Measurements from ENCODE around the gene ACTG2. TPM values are rescaled to one million over a fixed set of nuclear protein-coding genes. Genes with fewer than 3 reads are reported as not detected.
A peak's percentile ranks its signal among the peaks of the same experiment; 100 is the strongest.

The ACTG2 gene
- total and polyA plus RNA-seq, 7 donors, result 16.9 to 10,290 (median 3,612) TPM

DNA sequence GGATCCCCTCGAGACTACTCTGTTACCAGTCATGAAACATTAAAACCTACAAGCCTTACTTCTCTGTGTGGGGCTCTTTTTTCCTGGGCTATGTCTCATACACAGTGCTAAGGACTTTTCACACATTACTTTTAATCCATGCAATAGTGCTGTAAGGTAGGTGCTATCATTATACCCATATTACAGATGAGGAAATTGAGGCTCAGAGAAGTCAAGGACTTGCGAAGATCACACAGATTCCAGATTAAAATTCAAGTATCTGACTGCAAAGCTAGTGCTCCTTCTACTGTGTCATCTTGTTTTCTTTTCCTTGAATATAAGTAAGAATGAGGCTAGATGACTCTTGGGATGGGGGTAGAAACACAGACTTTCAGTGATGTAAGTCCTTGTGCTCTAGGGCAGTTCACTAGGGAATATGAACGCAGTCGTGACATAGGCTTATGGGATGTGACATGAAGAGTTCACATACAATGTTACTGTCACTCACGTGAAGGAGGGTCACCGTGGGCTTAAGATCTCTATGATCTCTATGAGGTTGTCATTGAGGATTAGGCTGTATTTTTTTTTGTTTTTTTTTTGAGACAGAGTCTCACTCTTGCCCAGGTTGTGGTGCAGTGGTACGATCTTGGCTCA is 26.9 kb downstream of the ACTG2 start:
- Histone ChIP-seq H3K27ac (peak overlapping the region; percentile 26 to 99 (median 82)), H3K4me1 (no peaks in the 10 kb centered on the region), H3K9me3 (no peaks in the 10 kb centered on the region), H3K27me3 (no peaks in the 10 kb centered on the region), H3K36me3 (peaks cover 25 to 52% (median 44%) of the 10 kb centered on the region in 4 donors), H3K4me3 (no peak overlapping the region)
- intact Hi-C loops (cut with DNase I), result loop anchor here (5.0 to 10.0 kb wide), 2 partner anchors 87 to 555 kb away; partner anchors contain the start of gene MRPL53
- 91 to 95% methylated on average over 7 of the region's 7 CpGs for WGBS, 2 donors
- TF ChIP-seq EP300 (IDR thresholded peaks at IDR 0.05) (no peak), POLR2AphosphoS5 (IDR thresholded peaks at IDR 0.05) (peak; percentile 84 to 98 (median 93)), POLR2A (IDR thresholded peaks at IDR 0.05) (no peak)
- TF ChIP-seq, protein P1, sequence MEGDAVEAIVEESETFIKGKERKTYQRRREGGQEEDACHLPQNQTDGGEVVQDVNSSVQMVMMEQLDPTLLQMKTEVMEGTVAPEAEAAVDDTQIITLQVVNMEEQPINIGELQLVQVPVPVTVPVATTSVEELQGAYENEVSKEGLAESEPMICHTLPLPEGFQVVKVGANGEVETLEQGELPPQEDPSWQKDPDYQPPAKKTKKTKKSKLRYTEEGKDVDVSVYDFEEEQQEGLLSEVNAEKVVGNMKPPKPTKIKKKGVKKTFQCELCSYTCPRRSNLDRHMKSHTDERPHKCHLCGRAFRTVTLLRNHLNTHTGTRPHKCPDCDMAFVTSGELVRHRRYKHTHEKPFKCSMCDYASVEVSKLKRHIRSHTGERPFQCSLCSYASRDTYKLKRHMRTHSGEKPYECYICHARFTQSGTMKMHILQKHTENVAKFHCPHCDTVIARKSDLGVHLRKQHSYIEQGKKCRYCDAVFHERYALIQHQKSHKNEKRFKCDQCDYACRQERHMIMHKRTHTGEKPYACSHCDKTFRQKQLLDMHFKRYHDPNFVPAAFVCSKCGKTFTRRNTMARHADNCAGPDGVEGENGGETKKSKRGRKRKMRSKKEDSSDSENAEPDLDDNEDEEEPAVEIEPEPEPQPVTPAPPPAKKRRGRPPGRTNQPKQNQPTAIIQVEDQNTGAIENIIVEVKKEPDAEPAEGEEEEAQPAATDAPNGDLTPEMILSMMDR (IDR thresholded peaks at IDR 0.05), result no peak
- peak; percentile 26 for DNase-seq

DNA sequence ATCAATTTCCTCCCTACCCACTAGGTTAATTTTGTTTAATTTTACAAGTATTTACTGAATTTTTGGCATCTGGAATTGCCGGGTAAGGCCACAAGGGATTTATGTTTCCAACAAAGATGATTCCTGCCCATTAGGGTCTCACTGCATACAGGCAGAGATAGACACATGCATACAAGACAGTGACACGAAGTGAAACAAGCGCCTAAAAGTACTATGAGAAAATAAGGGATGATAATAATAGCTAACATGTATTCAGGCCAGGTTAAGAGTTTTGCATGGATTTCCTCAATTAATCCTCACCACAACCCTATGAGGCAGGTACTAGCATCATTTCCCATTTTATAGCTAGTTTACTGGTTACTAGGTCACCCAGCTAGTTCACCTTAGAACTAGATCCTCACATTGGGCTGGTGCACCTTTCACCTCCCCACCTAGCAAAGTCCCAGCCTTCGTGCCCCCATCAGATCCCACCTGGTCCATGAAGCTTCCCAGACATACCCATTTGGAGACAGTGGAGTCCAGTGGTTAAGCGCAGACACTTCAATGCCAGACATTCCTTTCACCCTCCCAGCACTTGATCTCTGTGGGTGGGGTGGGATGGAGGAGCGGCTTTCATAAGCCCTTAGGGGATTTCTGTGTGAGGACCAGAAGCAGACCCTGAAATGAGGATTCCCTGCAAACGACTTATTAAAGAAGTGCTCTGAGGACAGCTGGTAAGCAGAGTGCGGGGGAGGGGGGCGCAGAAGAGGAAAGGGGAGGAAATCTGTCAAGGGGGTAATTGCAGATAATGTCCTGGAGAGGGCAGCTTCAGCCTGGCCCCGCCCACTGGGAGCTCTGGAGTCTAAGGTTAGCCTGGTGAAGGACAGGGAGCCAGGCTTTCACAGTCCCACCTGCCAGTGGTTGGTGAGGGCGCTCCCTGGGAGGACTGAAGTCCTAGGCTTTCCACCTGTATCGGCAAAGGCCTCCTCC is 28.1 kb downstream of the ACTG2 start:
- 66 to 82% methylated on average over 12 of the region's 12 CpGs for WGBS, 2 donors
- Histone ChIP-seq H3K27me3 (no peaks in the 10 kb centered on the region), H3K9me3 (no peaks in the 10 kb centered on the region), H3K27ac (peak overlapping the region; percentile 55 to 99 (median 83)), H3K4me1 (peaks cover 0 to 2% (median 0%) of the 10 kb centered on the region in 4 donors), H3K36me3 (peaks cover 14 to 40% (median 33%) of the 10 kb centered on the region in 4 donors), H3K4me3 (no peak overlapping the region)
- TF ChIP-seq EP300 (IDR thresholded peaks at IDR 0.05), result no peak
- TF ChIP-seq POLR2AphosphoS5 (IDR thresholded peaks at IDR 0.05), result peak in 3 of 4 donors; percentile 10 to 94 (median 93)
- TF ChIP-seq POLR2A (IDR thresholded peaks at IDR 0.05), result no peak
- TF ChIP-seq, protein P1 (IDR thresholded peaks at IDR 0.05), result peak; percentile 12 to 42 (median 30)
- peak; percentile 89 for DNase-seq
- intact Hi-C loops (cut with DNase I), result loop anchor here (10.0 kb wide), 1 partner anchor 554 kb away; the partner anchor contains the start of gene MRPL53

DNA sequence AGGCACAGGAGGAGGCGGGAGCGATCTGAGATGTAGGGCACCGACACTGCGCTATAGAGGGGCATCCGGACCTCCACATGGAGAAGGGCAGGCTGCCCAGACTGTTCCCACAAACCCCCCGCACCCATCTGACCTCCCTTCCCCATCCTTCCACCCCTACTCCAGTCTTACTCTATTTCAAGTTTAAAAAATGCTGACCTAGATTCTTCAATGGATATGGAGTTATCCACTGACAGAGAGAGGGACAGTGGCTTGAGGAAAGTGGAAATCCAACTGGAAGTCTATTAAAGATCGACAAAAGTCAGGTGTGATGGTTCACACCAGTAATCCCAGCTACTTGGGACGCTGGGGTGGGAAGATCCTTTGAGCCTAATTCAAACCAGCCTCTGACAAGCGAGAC is 28.8 kb downstream of the ACTG2 start:
- peaks cover 11 to 33% (median 26%) of the 10 kb centered on the region in 4 donors for H3K36me3 ChIP-seq
- peaks cover 0 to 6% (median 2%) of the 10 kb centered on the region in 4 donors for H3K4me1 ChIP-seq
- peak overlapping the region; percentile 55 to 99 (median 83) for H3K27ac ChIP-seq
- H3K4me3 ChIP-seq, result no peak overlapping the region
- no peak for DNase-seq
- H3K27me3 ChIP-seq, result no peaks in the 10 kb centered on the region
- WGBS, 2 donors, result 94 to 95% methylated on average over 9 of the region's 9 CpGs
- intact Hi-C loops (cut with DNase I), result loop anchor here (10.0 kb wide), 1 partner anchor 553 kb away; the partner anchor contains the start of gene MRPL53
- no peaks in the 10 kb centered on the region for H3K9me3 ChIP-seq
- TF ChIP-seq POLR2A (IDR thresholded peaks at IDR 0.05) (no peak), POLR2AphosphoS5 (IDR thresholded peaks at IDR 0.05) (no peak), EP300 (IDR thresholded peaks at IDR 0.05) (no peak)
- TF ChIP-seq, protein P1 (IDR thresholded peaks at IDR 0.05), result no peak

DNA sequence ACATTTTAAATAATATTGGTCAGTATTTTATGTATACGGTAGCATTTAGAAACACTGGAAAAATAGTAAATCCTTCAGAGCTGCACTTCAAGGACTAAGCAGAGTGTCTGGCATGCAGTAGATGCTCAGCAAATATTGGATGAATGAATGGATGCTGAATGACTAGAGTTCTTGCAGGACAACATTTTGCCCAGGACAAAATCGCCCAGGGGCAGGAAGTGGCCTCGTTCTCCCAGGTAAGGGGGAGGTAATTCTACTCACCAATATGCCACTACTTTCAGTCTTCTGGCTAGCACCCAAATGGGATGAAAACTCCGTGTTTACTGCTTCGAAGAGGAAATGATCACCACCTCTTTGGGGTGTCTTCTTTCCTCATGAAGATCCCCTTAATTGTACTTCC is 29.9 kb downstream of the ACTG2 start:
- no peak for TF ChIP-seq POLR2AphosphoS5 (IDR thresholded peaks at IDR 0.05)
- TF ChIP-seq, protein P1 (IDR thresholded peaks at IDR 0.05), result no peak
- no peak for TF ChIP-seq EP300 (IDR thresholded peaks at IDR 0.05)
- TF ChIP-seq POLR2A (IDR thresholded peaks at IDR 0.05), result no peak
- Histone ChIP-seq H3K4me3 (no peak overlapping the region), H3K9me3 (no peaks in the 10 kb centered on the region), H3K36me3 (peaks cover under 1 to 22% (median 15%) of the 10 kb centered on the region in 4 donors), H3K27me3 (no peaks in the 10 kb centered on the region), H3K4me1 (peaks cover 0 to 11% (median 7%) of the 10 kb centered on the region in 4 donors), H3K27ac (peak overlapping the region in 2 of 4 donors; percentile 97 to 99)
- intact Hi-C loops (cut with DNase I), result loop anchor here (10.0 kb wide), 1 partner anchor 552 kb away; the partner anchor contains the start of gene MRPL53
- 51 to 77% methylated on average over 5 of the region's 5 CpGs for WGBS, 2 donors
- no peak for DNase-seq
